Brain microvascular endothelial cell (primary cell): ENCODE measurements around the gene ANXA3.
A peak's percentile ranks its signal among the peaks of the same experiment; 100 is the strongest.
"Not testable (repeated sequence)": the region's sequence is repeated elsewhere in the genome, so short reads cannot be mapped to it uniquely, and the experiment has no call there.

Experiments
- DNase-seq: peaks from one replicate; pipeline ENCODE4 v3.0.0-alpha.2; 2020
- H3K27ac ChIP-seq: fragments of 250-450 bp; sonication (Bioruptor Pico); 2 replicates; pipeline ENCODE4 v1.5.1; 2020; ENCODE audit warnings: mild to moderate bottlenecking, moderate library complexity
- H3K27me3 ChIP-seq: fragments of 250-450 bp; sonication (Bioruptor Pico); replicated peaks from 2 replicates; pipeline ENCODE4 v1.5.1; 2020; ENCODE audit warnings: mild to moderate bottlenecking
- H3K36me3 ChIP-seq: fragments of 250-450 bp; sonication (Bioruptor Pico); replicated peaks from 2 replicates; pipeline ENCODE4 v1.5.1; 2020; ENCODE audit warnings: mild to moderate bottlenecking
- H3K4me3 ChIP-seq: 2 replicates; pipeline ENCODE4 v1.5.1; 2011; ENCODE audit warnings: low read depth, mild to moderate bottlenecking, control low read depth, low read length, moderate library complexity
- in situ Hi-C: cut with HindIII; loops from 2 replicates; pipeline ENCODE4 v1.10.0; 2017; ENCODE audit warnings: low sequenced_read_pairs, low pct_ligation_motif_present
- TF ChIP-seq, protein P1 (sequence below): IDR thresholded peaks from 2 replicates; pipeline ENCODE4 v1.5.1; 2011; ENCODE audit warnings: low read depth, mild to moderate bottlenecking, moderate library complexity, low read length, control low read depth, inconsistent platforms; ENCODE audit errors: missing control alignments

ANXA3 gene

DNA sequence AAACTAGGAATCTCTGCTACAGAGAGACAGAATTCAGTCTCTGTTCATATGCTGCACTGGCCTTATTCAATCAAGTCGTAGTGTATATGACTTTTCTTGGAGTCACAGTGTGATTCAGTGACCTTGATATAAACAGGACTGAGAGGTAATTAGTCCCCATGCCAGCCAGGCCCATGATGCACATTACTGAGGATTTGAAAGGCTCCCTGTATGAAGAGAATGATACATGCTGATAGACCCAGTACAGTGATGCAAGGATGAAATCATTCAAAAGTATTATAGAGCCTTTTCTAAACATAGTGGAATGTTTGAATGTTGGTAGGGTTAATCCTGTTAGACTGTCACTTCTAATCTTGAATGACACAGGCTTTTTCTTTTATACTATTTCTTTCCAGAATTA lies 34.1 kb downstream of the ANXA3 start:
- Histone ChIP-seq H3K27me3 (no peaks in the 10 kb centered on the region), H3K4me3 (no peak overlapping the region), H3K36me3 (no peaks in the 10 kb centered on the region), H3K27ac (no peak overlapping the region)
- no peak for DNase-seq
- TF ChIP-seq, protein P1, sequence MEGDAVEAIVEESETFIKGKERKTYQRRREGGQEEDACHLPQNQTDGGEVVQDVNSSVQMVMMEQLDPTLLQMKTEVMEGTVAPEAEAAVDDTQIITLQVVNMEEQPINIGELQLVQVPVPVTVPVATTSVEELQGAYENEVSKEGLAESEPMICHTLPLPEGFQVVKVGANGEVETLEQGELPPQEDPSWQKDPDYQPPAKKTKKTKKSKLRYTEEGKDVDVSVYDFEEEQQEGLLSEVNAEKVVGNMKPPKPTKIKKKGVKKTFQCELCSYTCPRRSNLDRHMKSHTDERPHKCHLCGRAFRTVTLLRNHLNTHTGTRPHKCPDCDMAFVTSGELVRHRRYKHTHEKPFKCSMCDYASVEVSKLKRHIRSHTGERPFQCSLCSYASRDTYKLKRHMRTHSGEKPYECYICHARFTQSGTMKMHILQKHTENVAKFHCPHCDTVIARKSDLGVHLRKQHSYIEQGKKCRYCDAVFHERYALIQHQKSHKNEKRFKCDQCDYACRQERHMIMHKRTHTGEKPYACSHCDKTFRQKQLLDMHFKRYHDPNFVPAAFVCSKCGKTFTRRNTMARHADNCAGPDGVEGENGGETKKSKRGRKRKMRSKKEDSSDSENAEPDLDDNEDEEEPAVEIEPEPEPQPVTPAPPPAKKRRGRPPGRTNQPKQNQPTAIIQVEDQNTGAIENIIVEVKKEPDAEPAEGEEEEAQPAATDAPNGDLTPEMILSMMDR: no peak
- in situ Hi-C loops: no loop called here

DNA sequence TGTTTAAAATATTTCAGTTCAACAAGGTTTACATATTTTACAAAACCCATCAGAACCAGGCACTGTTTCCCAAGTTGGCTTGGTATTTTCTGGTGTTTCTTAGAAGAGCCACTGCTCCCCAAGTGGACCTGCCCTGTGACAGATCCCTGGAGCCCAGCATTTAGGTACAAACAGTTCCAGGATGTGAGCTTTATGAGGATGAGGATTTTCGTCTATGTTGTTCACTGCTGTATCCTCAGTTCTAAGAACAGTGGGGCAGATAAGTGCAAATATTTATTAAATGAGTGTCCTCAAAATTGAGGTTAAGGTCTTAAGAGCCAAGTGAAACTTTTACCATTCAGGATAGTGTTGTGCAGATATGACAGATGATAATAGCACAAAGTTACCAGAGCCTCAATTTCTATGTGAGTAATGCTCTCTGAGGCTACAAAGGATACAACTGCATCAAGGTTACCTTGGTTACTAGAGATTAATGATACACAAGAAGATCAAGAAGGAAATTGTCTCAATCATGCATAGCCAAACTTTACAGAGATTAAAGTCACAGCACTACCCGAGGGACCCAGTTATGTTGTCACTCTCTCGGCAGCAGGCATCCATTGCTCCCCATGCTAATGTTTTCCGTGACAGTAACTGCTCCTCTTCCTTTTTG lies 37.5 kb downstream of the ANXA3 start:
- TF ChIP-seq, protein P1: no peak
- DNase-seq: no peak
- H3K27ac ChIP-seq: no peak overlapping the region
- H3K27me3 ChIP-seq: no peaks in the 10 kb centered on the region
- H3K4me3 ChIP-seq: no peak overlapping the region
- H3K36me3 ChIP-seq: no peaks in the 10 kb centered on the region
- in situ Hi-C loops: no loop called here

DNA sequence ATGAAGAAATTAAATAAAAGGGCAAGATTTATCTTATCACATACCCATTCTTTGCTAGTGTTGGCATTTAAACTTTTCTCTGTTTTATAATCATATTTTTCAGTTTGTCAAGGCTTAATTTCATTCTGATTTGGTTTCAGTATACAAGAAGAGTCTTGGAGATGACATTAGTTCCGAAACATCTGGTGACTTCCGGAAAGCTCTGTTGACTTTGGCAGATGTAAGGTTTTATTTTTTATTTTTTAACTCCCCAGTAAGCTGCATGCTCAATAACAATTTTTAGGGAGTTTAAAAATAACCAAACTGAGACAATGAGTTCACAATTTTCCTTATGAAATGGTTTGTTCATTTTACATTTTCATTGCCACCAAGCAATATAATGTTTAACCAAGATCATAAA lies 39.8 kb downstream of the ANXA3 start:
- H3K27me3 ChIP-seq: no peaks in the 10 kb centered on the region
- TF ChIP-seq, protein P1: no peak
- DNase-seq: no peak
- H3K27ac ChIP-seq: no peak overlapping the region
- in situ Hi-C loops: no loop called here
- H3K4me3 ChIP-seq: no peak overlapping the region
- H3K36me3 ChIP-seq: no peaks in the 10 kb centered on the region

DNA sequence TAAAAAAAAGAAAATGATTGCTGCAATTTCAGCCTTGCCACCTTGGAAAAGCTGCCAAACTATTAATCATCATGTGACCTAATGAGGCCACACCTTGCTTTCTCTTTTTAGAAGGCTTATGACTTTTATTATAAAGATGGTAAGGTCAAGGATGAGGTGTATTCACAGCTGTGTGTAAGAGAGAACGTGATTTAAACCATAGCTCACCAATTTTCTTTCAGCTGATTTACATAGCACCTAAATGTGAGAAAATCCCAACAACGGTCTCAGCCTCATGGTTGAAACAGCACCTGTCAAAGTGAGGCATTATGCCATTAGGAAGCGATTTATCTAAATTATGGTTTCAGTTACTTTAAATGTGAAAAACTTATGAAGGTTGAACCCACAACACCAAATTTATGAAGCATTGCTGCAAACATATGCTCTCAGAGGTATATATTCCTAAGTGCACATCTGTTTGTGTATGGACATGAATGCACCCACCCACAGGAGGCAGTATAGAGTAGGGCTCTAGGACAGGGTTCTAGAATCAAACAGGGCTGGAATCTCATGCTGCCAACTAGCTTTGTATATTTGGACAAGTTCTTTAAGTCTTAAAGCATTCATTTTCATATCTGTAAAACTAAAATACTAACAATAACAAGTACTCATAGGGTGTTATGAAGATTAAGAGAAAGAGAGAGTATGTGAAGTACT lies 40.7 kb downstream of the ANXA3 start:
- Histone ChIP-seq H3K27me3 (no peaks in the 10 kb centered on the region), H3K4me3 (no peak overlapping the region), H3K27ac (no peak overlapping the region), H3K36me3 (no peaks in the 10 kb centered on the region)
- DNase-seq: no peak
- TF ChIP-seq, protein P1: peak; percentile 52
- in situ Hi-C loops: no loop called here

DNA sequence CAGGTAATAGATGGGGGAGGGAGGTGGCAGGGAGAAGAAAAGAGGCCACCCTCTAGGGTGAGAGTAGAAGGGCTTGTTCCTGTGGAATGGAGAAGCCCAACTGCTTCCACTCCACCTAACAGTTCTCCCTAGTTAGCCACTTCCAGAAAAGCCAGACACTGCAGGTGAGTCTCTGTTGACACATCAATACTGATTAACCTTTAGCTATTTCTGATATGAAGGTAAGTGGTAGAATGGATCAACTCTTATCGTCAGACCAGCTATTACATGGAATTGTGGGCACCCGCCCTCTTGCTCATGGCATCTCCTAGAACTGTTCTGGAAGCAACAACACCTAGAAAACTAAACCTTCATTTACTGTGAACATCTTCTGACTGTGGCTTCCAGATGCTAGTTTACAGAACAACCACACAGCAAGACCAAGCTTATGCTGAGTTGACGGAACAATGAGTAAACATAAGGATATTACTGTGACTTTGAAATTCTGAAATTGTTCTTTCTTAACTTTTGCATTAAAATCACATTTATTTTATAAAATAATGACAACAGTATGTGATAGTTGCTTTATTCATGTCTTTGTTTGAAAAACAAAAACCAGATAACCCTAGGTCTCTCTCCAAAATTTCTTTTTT lies 44.7 kb downstream of the ANXA3 start:
- no peaks in the 10 kb centered on the region for H3K36me3 ChIP-seq
- no peak overlapping the region for H3K27ac ChIP-seq
- no peak for DNase-seq
- in situ Hi-C loops: no loop called here
- no peaks in the 10 kb centered on the region for H3K27me3 ChIP-seq
- no peak overlapping the region for H3K4me3 ChIP-seq
- TF ChIP-seq, protein P1: no peak

DNA sequence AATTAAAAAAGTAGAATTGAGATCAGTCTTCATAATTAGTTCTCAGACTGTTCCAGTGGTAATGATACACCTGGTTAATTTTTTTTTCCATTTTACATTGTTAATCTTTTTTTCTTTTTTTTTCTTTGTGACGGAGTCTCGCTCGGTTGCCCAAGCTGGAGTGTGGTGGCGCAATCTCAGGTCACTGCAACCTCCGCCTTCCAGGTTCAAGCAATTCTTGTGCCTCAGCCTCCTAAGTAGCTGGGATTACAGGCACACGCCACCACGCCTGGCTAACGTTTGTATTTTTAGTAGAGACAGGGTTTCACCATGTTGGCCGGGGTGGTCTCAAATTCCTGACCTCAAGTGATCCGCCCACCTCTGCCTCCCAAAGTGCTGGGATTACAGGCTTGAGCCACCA lies 46.9 kb downstream of the ANXA3 start:
- H3K27ac ChIP-seq, H3K36me3 ChIP-seq, H3K4me3 ChIP-seq, H3K27me3 ChIP-seq, DNase-seq, in situ Hi-C loops: not testable (repeated sequence)
